Psoas muscle (tissue), 8 donors: ENCODE measurements around the gene ADSS2. TPM values are rescaled to one million over a fixed set of nuclear protein-coding genes. Genes with fewer than 3 reads are reported as not detected.

Source experiments
- ATAC-seq, 4 donors: fragments of 200-7000 bp; cut with Tn5 transposase; one replicate each; pipeline ENCODE4 v1.9.1; 2020; ENCODE audit warnings: moderate library complexity in 3 of 4, mild to moderate bottlenecking in 2 of 4
- DNase-seq, 2 donors: peaks; one replicate each; pipeline ENCODE4 v3.0.0-alpha.2; 2020
- H3K27ac ChIP-seq: fragments of 200-600 bp; one replicate; pipeline ENCODE4 v1.8.0; 2022
- H3K27me3 ChIP-seq, 3 donors: fragments of 200-600 bp in 1 of 3; one replicate each; pipeline versions ENCODE4 v1.6.1 to v1.8.0; 2013 to 2022; ENCODE audit warnings: low read length in 2 of 3, mild to moderate bottlenecking in 2 of 3, moderate library complexity in 1 of 3; ENCODE audit not compliant: insufficient read depth in 3 of 3
- H3K36me3 ChIP-seq, 2 donors: fragments of 200-600 bp in 1 of 2; one replicate each; pipeline versions ENCODE4 v1.6.1 to v1.8.0; 2013 to 2022; ENCODE audit warnings: low read depth in 1 of 2, mild to moderate bottlenecking in 1 of 2, moderate library complexity in 1 of 2; ENCODE audit not compliant: insufficient read depth in 1 of 2
- H3K4me1 ChIP-seq: fragments of 200-600 bp; one replicate; pipeline ENCODE4 v1.8.0; 2022
- H3K4me3 ChIP-seq: fragments of 200-600 bp; one replicate; pipeline ENCODE4 v1.8.0; 2022; ENCODE audit warnings: mild to moderate bottlenecking
- H3K9me3 ChIP-seq: fragments of 200-600 bp; one replicate; pipeline ENCODE4 v1.8.0; 2022
- WGBS, 3 donors: extraction: QIAGEN DNeasy Blood & Tissue Kit; methylation state at CpG; one replicate each; pipeline versions ENCODE4 v1.1.6 to v1.1.7; 2013; 5-methylcytosine and 5-hydroxymethylcytosine counted together
- intact Hi-C, 2 donors: fragments of 100-400 bp; cut with DNase I; formaldehyde crosslinking; loops; one replicate each; pipeline versions ENCODE4 v1.11.0 to v1.14.2; 2022
- polyA plus RNA-seq, 3 donors: library from polyadenylated mRNA; stranded (reverse); fragments of 200-250 nt; gene quantifications; one replicate each; pipeline ENCODE4 v1.2.3, GENCODE V29; 2013
- total RNA-seq, 4 donors: library from RNA; stranded (reverse); fragmentation: NEBNext Ultra II Directional in 2 of 4; extraction: Animal tissue kit (Norgen Biotek cat#: 25700) in 2 of 4; gene quantifications; one replicate each; pipeline versions ENCODE4 v1.2.1 to v1.2.4, GENCODE V29; 2021 to 2023
- TF ChIP-seq, protein P1 (sequence below): fragments of 200-600 bp; IDR thresholded peaks from one replicate; pipeline ENCODE4 v1.8.0; 2022; ENCODE audit warnings: antibody characterized with exemption
- donor health status: healthy with polysubstance abuse.
- donor health status: DM: no; HTN: no; CAD: no; lungs with moderate emphysema.
- donor health status: Bipolar disorder and iron deficiency.
- donor health status: healthy.
- donor health status: DM: yes; HTN: yes; CAD: no.
- donor health status: DM: no; HTN: no; CAD: no.
- donor health status: DM: no; HTN: no; CAD: no.
- donor health status: DM: yes; HTN: yes; CAD: no.

ADSS2 gene
- total and polyA plus RNA-seq, 7 donors: 5.7 to 19.2 (median 12.3) TPM

DNA sequence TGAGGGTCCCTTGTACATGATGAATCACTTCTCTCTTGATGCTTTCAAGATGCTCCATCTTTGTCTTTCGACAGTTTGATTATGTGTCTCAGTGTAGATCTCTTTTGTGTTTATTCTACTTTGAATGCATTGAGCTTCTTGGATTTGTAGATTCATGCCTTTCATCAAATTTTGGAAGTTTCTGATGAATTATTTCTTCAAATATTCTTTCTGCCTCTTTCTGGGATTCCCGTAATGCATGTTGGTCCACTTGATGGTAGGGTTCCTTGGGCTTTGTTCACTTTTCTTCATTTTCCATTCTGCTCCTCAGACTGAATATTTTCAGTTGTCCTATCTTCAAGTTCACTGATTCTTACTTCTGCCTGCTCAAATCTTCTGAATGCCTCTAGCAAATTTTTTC lies 50.7 kb downstream of the ADSS2 start:
- peaks cover 0 to 31% of the 10 kb centered on the region in 2 donors for H3K36me3 ChIP-seq
- DNase-seq (no peak), ATAC-seq (no peak)
- H3K4me3 ChIP-seq: no peak overlapping the region
- H3K27ac ChIP-seq: no peak overlapping the region
- H3K4me1 ChIP-seq: no peaks in the 10 kb centered on the region
- H3K27me3 ChIP-seq: no peaks in the 10 kb centered on the region
- peaks cover 23% of the 10 kb centered on the region for H3K9me3 ChIP-seq
- WGBS, 3 donors: 98 to 100% (median 99%) methylated on average over 2 of the region's 2 CpGs
- TF ChIP-seq, protein P1, sequence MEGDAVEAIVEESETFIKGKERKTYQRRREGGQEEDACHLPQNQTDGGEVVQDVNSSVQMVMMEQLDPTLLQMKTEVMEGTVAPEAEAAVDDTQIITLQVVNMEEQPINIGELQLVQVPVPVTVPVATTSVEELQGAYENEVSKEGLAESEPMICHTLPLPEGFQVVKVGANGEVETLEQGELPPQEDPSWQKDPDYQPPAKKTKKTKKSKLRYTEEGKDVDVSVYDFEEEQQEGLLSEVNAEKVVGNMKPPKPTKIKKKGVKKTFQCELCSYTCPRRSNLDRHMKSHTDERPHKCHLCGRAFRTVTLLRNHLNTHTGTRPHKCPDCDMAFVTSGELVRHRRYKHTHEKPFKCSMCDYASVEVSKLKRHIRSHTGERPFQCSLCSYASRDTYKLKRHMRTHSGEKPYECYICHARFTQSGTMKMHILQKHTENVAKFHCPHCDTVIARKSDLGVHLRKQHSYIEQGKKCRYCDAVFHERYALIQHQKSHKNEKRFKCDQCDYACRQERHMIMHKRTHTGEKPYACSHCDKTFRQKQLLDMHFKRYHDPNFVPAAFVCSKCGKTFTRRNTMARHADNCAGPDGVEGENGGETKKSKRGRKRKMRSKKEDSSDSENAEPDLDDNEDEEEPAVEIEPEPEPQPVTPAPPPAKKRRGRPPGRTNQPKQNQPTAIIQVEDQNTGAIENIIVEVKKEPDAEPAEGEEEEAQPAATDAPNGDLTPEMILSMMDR: no peak
- intact Hi-C loops: no loop called here

DNA sequence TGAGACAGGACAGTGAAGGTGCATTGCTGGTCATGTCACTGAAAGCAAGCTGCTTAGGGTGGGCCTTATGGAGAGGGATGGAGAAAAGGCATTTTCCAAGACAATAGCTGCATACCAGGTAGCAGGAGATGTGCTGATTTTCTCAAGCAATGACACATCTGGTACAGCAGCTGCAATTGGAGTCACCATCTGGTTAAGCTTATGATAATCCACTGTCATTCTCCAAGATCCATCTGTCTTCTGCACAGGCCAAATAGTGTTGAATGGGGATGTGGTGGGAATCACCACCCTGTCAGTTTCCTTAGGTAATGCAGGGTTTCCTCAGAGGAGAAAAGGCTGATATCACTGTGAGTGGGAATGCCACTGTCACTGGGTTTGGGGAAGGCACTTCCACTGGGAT lies 54.6 kb downstream of the ADSS2 start:
- no peak overlapping the region for H3K27ac ChIP-seq
- DNase-seq (no peak), ATAC-seq (no peak)
- H3K9me3 ChIP-seq: peaks cover 21% of the 10 kb centered on the region
- no peak overlapping the region for H3K4me3 ChIP-seq
- intact Hi-C loops: no loop called here
- H3K27me3 ChIP-seq: no peaks in the 10 kb centered on the region
- H3K36me3 ChIP-seq: peaks cover 0 to 6% of the 10 kb centered on the region in 2 donors
- H3K4me1 ChIP-seq: no peaks in the 10 kb centered on the region
- TF ChIP-seq, protein P1: no peak

DNA sequence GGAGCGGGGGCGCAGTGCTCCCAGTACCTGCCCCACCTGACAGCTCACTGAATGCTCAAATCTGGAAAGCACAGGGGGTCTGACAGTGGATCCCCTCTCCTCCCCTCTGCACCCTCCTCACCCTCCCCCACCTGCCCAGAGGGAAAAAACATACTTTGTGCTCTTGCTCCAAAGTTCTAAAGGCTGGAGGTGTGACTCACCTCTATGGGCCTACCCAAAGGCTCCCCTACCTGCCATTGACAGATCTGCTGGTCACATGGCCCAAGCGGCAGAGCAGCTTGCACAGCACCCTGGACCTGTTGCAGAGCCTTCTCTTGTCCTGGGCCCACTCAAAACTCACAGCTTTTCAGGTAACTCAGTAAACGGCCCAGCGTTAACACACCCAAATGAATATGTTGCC lies 55.7 kb downstream of the ADSS2 start:
- Histone ChIP-seq H3K4me1 (no peaks in the 10 kb centered on the region), H3K27ac (no peak overlapping the region), H3K27me3 (no peaks in the 10 kb centered on the region), H3K36me3 (no peaks in the 10 kb centered on the region), H3K9me3 (peaks cover 10% of the 10 kb centered on the region), H3K4me3 (no peak overlapping the region)
- TF ChIP-seq, protein P1: no peak
- DNase-seq (no peak), ATAC-seq (no peak)
- intact Hi-C loops: no loop called here
- WGBS, 3 donors: 74 to 88% (median 75%) methylated on average over 5 of the region's 5 CpGs

DNA sequence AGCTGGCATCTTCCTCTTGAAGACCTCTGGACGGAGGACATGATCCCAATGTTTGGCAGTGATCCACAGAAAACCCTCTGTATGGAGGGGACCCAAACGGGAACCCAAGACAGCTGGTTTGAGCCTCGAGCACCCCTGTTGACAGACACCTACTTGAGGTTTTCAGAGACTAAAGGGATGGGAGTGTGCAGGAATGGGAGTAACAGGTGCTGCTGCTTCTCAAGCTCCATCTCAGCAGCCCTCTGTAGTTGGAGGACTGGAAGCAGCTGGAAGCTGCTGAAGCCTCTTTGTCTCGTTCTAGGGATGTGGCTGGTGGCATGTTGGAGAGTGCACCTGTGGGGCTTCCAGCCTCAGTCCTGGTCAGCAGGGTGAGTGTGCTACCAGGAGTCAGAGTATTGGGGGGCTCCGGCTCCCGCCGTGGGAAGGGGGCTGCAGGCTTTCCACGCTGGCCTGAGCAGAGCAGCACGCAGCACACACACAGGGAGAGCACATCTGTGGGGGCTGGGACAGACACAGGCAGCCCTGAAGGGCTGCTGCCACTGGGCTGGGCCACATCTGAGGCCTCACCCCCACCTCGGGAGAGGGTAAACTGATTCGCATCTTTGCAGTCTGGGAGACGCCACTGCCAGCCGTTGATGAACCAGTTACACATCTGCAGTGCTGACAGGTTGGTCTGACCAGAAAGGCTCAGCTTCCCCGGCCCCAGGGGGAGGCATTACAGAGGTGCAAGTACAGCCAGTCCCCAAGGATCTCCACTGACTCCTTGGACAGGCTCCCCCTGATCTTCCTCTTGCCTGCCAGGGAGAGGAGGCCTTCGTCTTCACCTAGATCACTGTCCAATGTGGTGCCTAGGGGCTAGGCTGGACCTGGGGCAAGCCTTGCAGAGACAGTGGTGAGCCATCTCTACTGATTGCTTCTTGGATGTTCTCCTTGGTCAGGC lies 56.6 kb downstream of the ADSS2 start:
- DNase-seq (no peak), ATAC-seq (peak in 3 of 4 donors; percentile 19 to 24 (median 21))
- Histone ChIP-seq H3K9me3 (peaks cover 1% of the 10 kb centered on the region), H3K4me1 (no peaks in the 10 kb centered on the region), H3K4me3 (no peak overlapping the region), H3K27me3 (no peaks in the 10 kb centered on the region), H3K27ac (no peak overlapping the region), H3K36me3 (no peaks in the 10 kb centered on the region)
- TF ChIP-seq, protein P1: no peak
- WGBS, 3 donors: 44 to 49% (median 49%) methylated on average over 12 to 15 of the region's 15 CpGs
- intact Hi-C loops: no loop called here
